Stomach (tissue), 9 donors: ENCODE data around the gene ABR. TPM values are rescaled to one million over a fixed set of nuclear protein-coding genes. Genes with fewer than 3 reads are reported as not detected.
"Not testable (repeated sequence)": the region's sequence is repeated elsewhere in the genome, so short reads cannot be mapped to it uniquely, and the experiment has no call there.

Source experiments
- DNase-seq, 2 donors: peaks; one replicate each; pipeline versions ENCODE4 v3.0.0 to v3.0.0-alpha.2; 2013 to 2019
- H3K27ac ChIP-seq, 5 donors: fragments of 200-600 bp in 4 of 5; sonication (generic) in 4 of 5; one replicate each; pipeline ENCODE4 v1.5.1; 2013 to 2019; ENCODE audit warnings: mild to moderate bottlenecking in 1 of 5, moderate library complexity in 1 of 5
- H3K27me3 ChIP-seq, 3 donors: fragments of 200-600 bp; sonication (generic); one replicate each; pipeline ENCODE4 v1.5.1; 2017 to 2019; ENCODE audit warnings: mixed run types in 1 of 3
- H3K36me3 ChIP-seq, 4 donors: fragments of 200-600 bp; sonication (generic); 1 replicate in 3 of 4; 2 replicates in 1 of 4; pipeline ENCODE4 v1.5.1; 2016 to 2019
- H3K4me1 ChIP-seq, 4 donors: fragments of 200-600 bp; sonication (generic); one replicate each; pipeline ENCODE4 v1.5.1; 2016 to 2019
- H3K4me3 ChIP-seq, 4 donors: fragments of 200-600 bp; sonication (generic) in 3 of 4; one replicate each; pipeline ENCODE4 v1.5.1; 2016 to 2019; ENCODE audit warnings: mild to moderate bottlenecking in 1 of 4
- H3K9me3 ChIP-seq, 4 donors: fragments of 200-600 bp; sonication (generic); one replicate each; pipeline ENCODE4 v1.5.1; 2016 to 2019
- CTCF ChIP-seq, 7 experiments: fragments of 450-650 bp in 4 of 7; fragments of 200-600 bp in 3 of 7; sonication (generic) in 3 of 7; IDR thresholded peaks; one replicate each; pipeline ENCODE4 v1.5.1; 2016 to 2019; ENCODE audit warnings: antibody characterized with exemption in 7 of 7, control low read depth in 2 of 7, mild to moderate bottlenecking in 1 of 7
- EP300 ChIP-seq: sonication (generic); formaldehyde crosslinking; IDR thresholded peaks from one replicate; pipeline ENCODE4 v1.6.1; 2017; ENCODE audit warnings: antibody characterized with exemption
- POLR2A ChIP-seq, 4 donors: fragments of 450-650 bp; IDR thresholded peaks; one replicate each; pipeline ENCODE4 v1.6.1; 2016; ENCODE audit warnings: antibody characterized with exemption in 4 of 4, control low read depth in 2 of 4, mild to moderate bottlenecking in 1 of 4, moderate library complexity in 1 of 4
- POLR2AphosphoS5 ChIP-seq, 3 donors: sonication (generic); formaldehyde crosslinking; IDR thresholded peaks; one replicate each; pipeline ENCODE4 v1.6.1; 2016; ENCODE audit warnings: antibody characterized with exemption in 3 of 3
- WGBS, 5 donors: extraction: QIAGEN DNeasy Blood & Tissue Kit in 3 of 5; methylation state at CpG; one replicate each; pipeline versions ENCODE4 v1.1.5 to v1.1.7; 2013 to 2018; 5-methylcytosine and 5-hydroxymethylcytosine counted together
- intact Hi-C: fragments of 100-400 bp; cut with DNase I; formaldehyde crosslinking; loops from one replicate; pipeline ENCODE4 v1.15.1; 2023; ENCODE audit warnings: low total_unique reads
- polyA plus RNA-seq, 3 donors: library from polyadenylated mRNA; stranded (reverse); fragments of 200-250 nt; gene quantifications; one replicate each; pipeline ENCODE4 v1.2.3, GENCODE V29; 2013
- total RNA-seq, 5 donors: library from RNA; depleted of rRNA; stranded (reverse); fragments of >200 nt; gene quantifications; one replicate each; pipeline versions ENCODE4 v1.1.0 to v1.2.3, GENCODE V29; 2014 to 2016
- donor health status: healthy with polysubstance abuse.
- donor health status: Bipolar disorder and iron deficiency.
- donor health status: healthy.

The ABR gene
- total and polyA plus RNA-seq, 8 donors, result 28.3 to 1,523 (median 73.4) TPM

DNA sequence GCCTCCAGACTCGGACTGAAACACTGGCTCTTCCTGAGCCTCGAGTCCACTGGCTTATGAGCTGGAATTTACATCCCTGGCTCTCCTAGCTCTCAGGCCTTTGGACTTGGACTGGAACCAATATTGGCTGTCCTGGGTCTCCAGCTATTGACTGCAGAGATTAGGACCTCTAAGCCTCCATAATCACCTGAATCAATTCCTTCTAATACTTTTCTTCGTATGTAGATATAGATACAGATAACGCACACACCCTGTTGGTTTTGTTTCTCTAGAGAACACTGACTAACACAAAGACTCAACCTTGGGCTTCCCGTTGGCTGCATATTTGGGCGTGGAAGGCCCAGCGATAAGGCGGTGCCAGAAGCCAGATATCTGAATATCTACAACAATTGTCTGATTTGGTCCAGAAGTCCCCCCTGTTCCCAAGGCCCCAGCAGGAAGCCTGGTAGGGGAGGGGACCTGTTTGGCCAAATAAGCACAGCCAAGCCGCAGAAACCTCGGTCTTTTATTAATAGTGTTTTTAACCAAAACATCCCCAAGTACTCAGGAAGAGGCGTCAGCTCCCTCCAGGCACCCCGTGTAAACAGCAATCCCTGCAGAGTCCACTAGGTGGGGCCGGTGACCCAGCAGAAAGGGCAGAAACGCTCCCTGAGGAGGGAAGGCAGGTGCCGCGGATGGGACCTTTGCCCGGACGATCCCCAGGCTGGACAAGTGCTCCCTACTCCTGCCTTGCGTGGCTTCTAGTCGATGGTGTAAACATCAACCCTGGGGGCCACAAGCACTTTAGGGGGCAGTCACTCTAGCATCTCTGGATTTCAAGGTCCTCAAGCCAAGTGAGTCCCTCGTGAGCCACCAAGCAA lies 57.0 kb downstream of the ABR start:
- Histone ChIP-seq H3K4me3 (no peak overlapping the region), H3K27ac (peak overlapping the region; percentile 40 to 79 (median 70)), H3K4me1 (peaks cover 20 to 34% (median 30%) of the 10 kb centered on the region in 4 donors), H3K9me3 (no peaks in the 10 kb centered on the region), H3K27me3 (no peaks in the 10 kb centered on the region), H3K36me3 (peaks cover 0 to 19% (median 4%) of the 10 kb centered on the region in 4 donors)
- DNase-seq, result peak; percentile 90 to 93
- TF ChIP-seq CTCF (IDR thresholded peaks at IDR 0.05) (peak in 6 of 7 experiments; percentile 60 to 94 (median 86)), POLR2A (IDR thresholded peaks at IDR 0.05) (no peak), POLR2AphosphoS5 (IDR thresholded peaks at IDR 0.05) (peak in 2 of 3 donors; percentile 59 to 68)
- WGBS, 5 donors, result 9 to 17% (median 15%) methylated on average over 13 to 21 of the region's 21 CpGs
- intact Hi-C loops, result loop anchor here (10.0 kb wide), 1 partner anchor 62 kb away; no protein-coding TSS in a partner anchor

DNA sequence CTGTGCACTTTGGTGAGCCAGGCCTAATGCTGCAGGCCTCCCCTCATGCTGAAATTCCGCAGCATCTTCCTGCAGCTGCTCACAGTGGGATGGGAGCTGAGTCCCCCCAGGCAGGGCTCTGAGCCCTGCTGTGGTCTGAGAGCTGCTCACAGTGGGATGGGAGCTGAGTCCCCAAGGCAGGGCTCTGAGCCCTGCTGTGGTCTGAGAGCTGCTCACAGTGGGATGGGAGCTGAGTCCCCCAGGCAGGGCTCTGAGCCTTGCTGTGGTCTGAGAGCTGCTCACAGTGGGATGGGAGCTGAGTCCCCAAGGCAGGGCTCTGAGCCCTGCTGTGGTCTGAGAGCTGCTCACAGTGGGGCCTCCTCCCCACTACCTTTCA lies 58.4 kb downstream of the ABR start:
- intact Hi-C loops, result loop anchor here (10.0 kb wide), 1 partner anchor 63 kb away; no protein-coding TSS in a partner anchor
- 79 to 100% (median 98%) methylated on average over 1 of the region's 1 CpG; no CpG with 5 or more reads in 1 of the 5 donors for WGBS, 5 donors
- H3K27me3 ChIP-seq, H3K27ac ChIP-seq, H3K9me3 ChIP-seq, H3K4me3 ChIP-seq, DNase-seq: not testable (repeated sequence)
- H3K36me3 ChIP-seq, result peaks cover 0 to 19% (median 4%) of the 10 kb centered on the region in 4 donors
- peaks cover 20 to 35% (median 31%) of the 10 kb centered on the region in 4 donors for H3K4me1 ChIP-seq

DNA sequence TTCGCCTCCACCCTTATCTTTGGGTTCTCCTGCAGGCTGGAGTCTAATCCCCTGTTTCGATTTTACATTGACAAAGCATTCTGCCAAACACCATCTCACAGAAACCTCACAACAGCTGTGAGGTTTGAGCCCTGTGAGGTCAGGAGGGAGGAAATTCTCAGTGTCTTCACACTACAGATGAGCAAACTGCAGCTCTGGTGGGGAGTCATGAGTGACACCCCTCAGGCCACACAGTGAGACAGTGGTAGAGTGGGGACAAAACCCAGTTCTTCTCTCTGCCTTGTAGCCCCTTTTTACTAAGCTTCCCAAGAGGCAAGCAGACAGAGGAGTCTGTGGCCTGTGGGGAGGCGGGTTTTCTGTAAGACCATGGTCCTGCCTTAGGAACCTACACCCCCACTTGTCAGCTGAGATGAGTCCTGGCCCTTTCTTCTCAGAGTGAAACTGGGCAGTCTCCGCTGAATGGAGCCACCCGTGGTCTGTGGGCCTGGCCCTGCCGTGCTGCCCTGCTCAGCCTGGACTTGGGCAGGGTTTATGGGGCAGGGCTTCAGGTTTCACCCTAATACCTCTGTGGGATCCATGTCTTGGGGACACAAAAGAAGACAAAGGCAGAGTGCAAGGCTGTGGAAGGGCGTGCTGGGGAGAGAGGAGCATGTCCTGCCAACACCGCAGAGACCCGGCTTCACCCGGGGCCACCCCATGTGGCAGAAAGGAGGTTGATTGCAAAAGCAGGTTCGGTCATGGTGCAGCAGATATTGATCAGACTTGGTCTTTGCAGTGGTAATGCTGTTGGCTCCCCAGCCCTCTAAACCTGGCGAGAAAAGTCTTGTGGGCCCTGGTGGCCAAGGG lies 59.0 kb downstream of the ABR start:
- no peak overlapping the region for H3K4me3 ChIP-seq
- no peak overlapping the region for H3K27ac ChIP-seq
- H3K36me3 ChIP-seq, result peaks cover 0 to 19% (median 4%) of the 10 kb centered on the region in 4 donors
- intact Hi-C loops, result loop anchor here (10.0 kb wide), 1 partner anchor 64 kb away; no protein-coding TSS in a partner anchor
- no peaks in the 10 kb centered on the region for H3K27me3 ChIP-seq
- no peak for TF ChIP-seq CTCF (IDR thresholded peaks at IDR 0.05)
- TF ChIP-seq POLR2AphosphoS5 (IDR thresholded peaks at IDR 0.05), result no peak
- TF ChIP-seq EP300, result no peak
- TF ChIP-seq POLR2A (IDR thresholded peaks at IDR 0.05), result no peak
- peaks cover 21 to 41% (median 36%) of the 10 kb centered on the region in 4 donors for H3K4me1 ChIP-seq
- DNase-seq, result no peak
- no peaks in the 10 kb centered on the region for H3K9me3 ChIP-seq
- 83 to 91% (median 84%) methylated on average over 11 to 12 of the region's 12 CpGs for WGBS, 5 donors

GRCh38 chr17:1119924-1120323 lies 59.9 kb downstream of the ABR start:
- no peak for DNase-seq
- WGBS, 5 donors, result 57 to 71% (median 60%) methylated on average over 8 of the region's 8 CpGs
- intact Hi-C loops, result loop anchor here (10.0 kb wide), 1 partner anchor 65 kb away; no protein-coding TSS in a partner anchor
- Histone ChIP-seq H3K4me1 (peaks cover 29 to 50% (median 45%) of the 10 kb centered on the region in 4 donors), H3K27ac (no peak overlapping the region), H3K4me3 (no peak overlapping the region), H3K9me3 (no peaks in the 10 kb centered on the region), H3K27me3 (no peaks in the 10 kb centered on the region), H3K36me3 (peaks cover 0 to 15% (median 3%) of the 10 kb centered on the region in 4 donors)
- TF ChIP-seq CTCF (IDR thresholded peaks at IDR 0.05), result no peak
- TF ChIP-seq POLR2AphosphoS5 (IDR thresholded peaks at IDR 0.05), result no peak
- no peak for TF ChIP-seq EP300
- TF ChIP-seq POLR2A (IDR thresholded peaks at IDR 0.05), result no peak
